ENCODE measurements around the gene TMCO4. TPM values are rescaled to one million over a fixed set of nuclear protein-coding genes. Genes with fewer than 3 reads are reported as not detected.

TMCO4 gene
- total RNA-seq, 6 experiments from 2014 or later, result 6.4 to 13.5 (median 9.8) TPM

DNA sequence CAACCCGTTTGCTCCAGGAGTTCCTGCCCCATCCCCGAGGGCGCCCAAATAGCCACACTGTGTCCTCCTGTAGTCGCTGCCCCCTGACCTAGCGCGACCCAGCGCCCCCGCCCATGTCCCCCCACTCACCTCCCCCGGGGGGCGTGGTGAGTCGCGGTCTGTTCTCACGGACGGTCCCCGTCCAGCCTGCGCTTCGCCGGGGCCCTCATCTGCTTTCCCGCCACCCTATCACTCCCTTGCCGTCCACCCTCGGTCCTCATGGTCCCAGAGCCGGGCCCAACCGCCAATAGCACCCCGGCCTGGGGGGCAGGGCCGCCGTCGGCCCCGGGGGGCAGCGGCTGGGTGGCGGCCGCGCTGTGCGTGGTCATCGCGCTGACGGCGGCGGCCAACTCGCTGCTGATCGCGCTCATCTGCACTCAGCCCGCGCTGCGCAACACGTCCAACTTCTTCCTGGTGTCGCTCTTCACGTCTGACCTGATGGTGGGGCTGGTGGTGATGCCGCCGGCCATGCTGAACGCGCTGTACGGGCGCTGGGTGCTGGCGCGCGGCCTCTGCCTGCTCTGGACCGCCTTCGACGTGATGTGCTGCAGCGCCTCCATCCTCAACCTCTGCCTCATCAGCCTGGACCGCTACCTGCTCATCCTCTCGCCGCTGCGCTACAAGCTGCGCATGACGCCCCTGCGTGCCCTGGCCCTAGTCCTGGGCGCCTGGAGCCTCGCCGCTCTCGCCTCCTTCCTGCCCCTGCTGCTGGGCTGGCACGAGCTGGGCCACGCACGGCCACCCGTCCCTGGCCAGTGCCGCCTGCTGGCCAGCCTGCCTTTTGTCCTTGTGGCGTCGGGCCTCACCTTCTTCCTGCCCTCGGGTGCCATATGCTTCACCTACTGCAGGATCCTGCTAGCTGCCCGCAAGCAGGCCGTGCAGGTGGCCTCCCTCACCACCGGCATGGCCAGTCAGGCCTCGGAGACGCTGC is 133.9 kb downstream of the TMCO4 start:
- H3K4me3 ChIP-seq, result no peak overlapping the region
- DNase-seq, result no peak
- intact Hi-C loops (cut with DNase I), result no loop called here
- no peak for TF ChIP-seq POLR2A (IDR thresholded peaks at IDR 0.05)
- TF ChIP-seq CTCF (IDR thresholded peaks at IDR 0.05), result no peak
- no peak overlapping the region for H3K27ac ChIP-seq
- no peaks in the 10 kb centered on the region for H3K9me3 ChIP-seq
- H3K36me3 ChIP-seq, result no peaks in the 10 kb centered on the region
- 4% methylated on average over 21 of the region's 84 CpGs for WGBS (ENCODE audit: insufficient coverage, low coverage, low lambda C conversion rate, missing lambda C conversion rate)
- peaks cover 3 to 11% of the 10 kb centered on the region in 2 donors for H3K27me3 ChIP-seq
- ATAC-seq, result no peak
- H3K4me1 ChIP-seq, result peaks cover 0 to 7% (median 0%) of the 10 kb centered on the region in 4 donors

- H3K4me3 ChIP-seq, result no peak overlapping the region
These were observed 134.6 kb downstream of the TMCO4 start for GRCh38 chr1:19665186-19665495.

GRCh38 chr1:19664453-19665185 is 135.1 kb downstream of the TMCO4 start, which contains the start of gene HTR6:
HTR6 (plus strand) TSS chr1:19664875; CDS start chr1:19665754, 879 bp downstream.
- no peak within 1 kb of the TSS for H3K4me3 ChIP-seq
- no peaks in the 10 kb centered on the region for H3K36me3 ChIP-seq
- H3K27ac ChIP-seq, result no peak within 1 kb of the TSS
- TF ChIP-seq POLR2A (IDR thresholded peaks at IDR 0.05) (no peak), CTCF (IDR thresholded peaks at IDR 0.05) (no peak)
- H3K9me3 ChIP-seq, result no peaks in the 10 kb centered on the region
- DNase-seq (no peak), ATAC-seq (no peak)
- H3K27me3 ChIP-seq, result peaks cover 3 to 11% of the 10 kb centered on the region in 2 donors
- peaks cover 0 to 7% (median 0%) of the 10 kb centered on the region in 4 donors for H3K4me1 ChIP-seq
- WGBS (ENCODE audit: insufficient coverage, low coverage, low lambda C conversion rate, missing lambda C conversion rate), result 0% methylated on average over 3 of the region's 80 CpGs
- intact Hi-C loops (cut with DNase I), result no loop called here

More at GRCh38 chr1:19665186-19665495, 134.6 kb downstream of the TMCO4 start:
- Histone ChIP-seq H3K4me1 (peaks cover 0 to 7% (median 0%) of the 10 kb centered on the region in 4 donors), H3K27ac (no peak overlapping the region), H3K9me3 (no peaks in the 10 kb centered on the region), H3K27me3 (peaks cover 3 to 11% of the 10 kb centered on the region in 2 donors), H3K36me3 (no peaks in the 10 kb centered on the region)
- ATAC-seq, result no peak
- intact Hi-C loops (cut with DNase I), result no loop called here
- no CpG with 5 or more reads among the region's 23 CpGs for WGBS (ENCODE audit: insufficient coverage, low coverage, low lambda C conversion rate, missing lambda C conversion rate)
- TF ChIP-seq CTCF (IDR thresholded peaks at IDR 0.05) (no peak), POLR2A (IDR thresholded peaks at IDR 0.05) (no peak)
- no peak for DNase-seq

DNA sequence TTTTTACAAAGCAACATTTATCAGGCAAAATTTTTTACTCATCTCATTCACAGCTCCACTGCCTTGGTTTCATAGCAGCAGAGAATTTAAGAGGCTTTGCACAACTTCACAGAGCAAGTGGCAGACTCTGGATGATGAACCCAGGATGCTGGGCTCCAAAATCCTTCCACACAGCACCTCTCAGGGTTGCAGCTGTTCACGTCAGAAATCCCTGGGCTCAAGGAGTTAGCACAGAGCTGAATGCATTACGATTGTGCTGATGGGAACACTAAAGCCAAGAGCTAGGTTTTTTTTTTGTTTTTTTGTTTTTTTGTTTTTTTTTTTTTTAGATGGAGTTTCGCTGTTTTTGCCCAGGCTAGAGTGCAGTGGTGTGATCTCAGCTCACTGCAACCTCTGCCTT is 137.4 kb downstream of the TMCO4 start:
- Histone ChIP-seq H3K4me3 (no peak overlapping the region), H3K4me1 (peaks cover 0 to 7% (median 0%) of the 10 kb centered on the region in 4 donors), H3K27ac (no peak overlapping the region), H3K27me3 (peaks cover 3 to 11% of the 10 kb centered on the region in 2 donors), H3K9me3 (no peaks in the 10 kb centered on the region), H3K36me3 (no peaks in the 10 kb centered on the region)
- ATAC-seq (no peak), DNase-seq (no peak)
- intact Hi-C loops (cut with DNase I), result no loop called here
- TF ChIP-seq POLR2A (IDR thresholded peaks at IDR 0.05) (no peak), CTCF (IDR thresholded peaks at IDR 0.05) (no peak)
- WGBS (ENCODE audit: insufficient coverage, low coverage, low lambda C conversion rate, missing lambda C conversion rate), result 53% methylated on average over 3 of the region's 3 CpGs

Measured in right lobe of liver (tissue), 6 donors.